ENCODE measurements around the gene SYNGR2. TPM values are rescaled to one million over a fixed set of nuclear protein-coding genes. Genes with fewer than 3 reads are reported as not detected.

SYNGR2 gene
- polyA plus RNA-seq, 1 donor (not counting 4 experiments of a cell fraction or from before 2014, with no cell fraction given) = 103 TPM

GRCh38 chr17:78121801-78122215, 46.6 kb upstream of the SYNGR2 start:
- Histone ChIP-seq H3K4me3 (ENCODE audit: control insufficient read depth in 2 of 3, extremely low read depth in 1 of 3, insufficient read depth in 2 of 3, low read depth in 1 of 3, low read length in 3 of 3) (no peak overlapping the region), H3K4me1 (ENCODE audit: control insufficient read depth, extremely low read depth, insufficient read depth, low read length) (no peaks in the 10 kb centered on the region), H3K9ac (ENCODE audit: control insufficient read depth, extremely low read depth, insufficient read depth, low read length) (no peak overlapping the region), H3K9me1 (ENCODE audit: control insufficient read depth, extremely low read depth, insufficient read depth, low read length) (no peaks in the 10 kb centered on the region), H3K4me2 (ENCODE audit: control insufficient read depth, extremely low read depth, insufficient read depth, low read depth, low read length) (no peak overlapping the region), H3K27ac (ENCODE audit: control insufficient read depth, insufficient read depth, low read length) (no peak overlapping the region), H3K27me3 (ENCODE audit: control insufficient read depth, extremely low read depth, insufficient read depth, low read length) (no peaks in the 10 kb centered on the region), H3K36me3 (ENCODE audit: control insufficient read depth in 2 of 2, extremely low read depth in 1 of 2, insufficient read depth in 2 of 2, low read length in 2 of 2) (peaks cover 6 to 23% of the 10 kb centered on the region in 2 experiments), H3K9me3 (ENCODE audit: control insufficient read depth, low read depth, low read length) (no peaks in the 10 kb centered on the region), H4K20me1 (ENCODE audit: control insufficient read depth, extremely low read depth, insufficient read depth, low read length) (no peaks in the 10 kb centered on the region), H2AFZ (ENCODE audit: control insufficient read depth, low read length) (no peak overlapping the region), H3K79me2 (ENCODE audit: control insufficient read depth, insufficient read depth, low read length) (peaks cover 2% of the 10 kb centered on the region)
- dilution Hi-C loops (cut with MboI; ENCODE audit: extremely low pct_ligation_motif_present, low sequenced_read_pairs) = no loop called here
- DNase-seq (ENCODE audit: low read depth, low spot score) (no peak), FAIRE-seq (no peak)
- TF ChIP-seq, protein P1, sequence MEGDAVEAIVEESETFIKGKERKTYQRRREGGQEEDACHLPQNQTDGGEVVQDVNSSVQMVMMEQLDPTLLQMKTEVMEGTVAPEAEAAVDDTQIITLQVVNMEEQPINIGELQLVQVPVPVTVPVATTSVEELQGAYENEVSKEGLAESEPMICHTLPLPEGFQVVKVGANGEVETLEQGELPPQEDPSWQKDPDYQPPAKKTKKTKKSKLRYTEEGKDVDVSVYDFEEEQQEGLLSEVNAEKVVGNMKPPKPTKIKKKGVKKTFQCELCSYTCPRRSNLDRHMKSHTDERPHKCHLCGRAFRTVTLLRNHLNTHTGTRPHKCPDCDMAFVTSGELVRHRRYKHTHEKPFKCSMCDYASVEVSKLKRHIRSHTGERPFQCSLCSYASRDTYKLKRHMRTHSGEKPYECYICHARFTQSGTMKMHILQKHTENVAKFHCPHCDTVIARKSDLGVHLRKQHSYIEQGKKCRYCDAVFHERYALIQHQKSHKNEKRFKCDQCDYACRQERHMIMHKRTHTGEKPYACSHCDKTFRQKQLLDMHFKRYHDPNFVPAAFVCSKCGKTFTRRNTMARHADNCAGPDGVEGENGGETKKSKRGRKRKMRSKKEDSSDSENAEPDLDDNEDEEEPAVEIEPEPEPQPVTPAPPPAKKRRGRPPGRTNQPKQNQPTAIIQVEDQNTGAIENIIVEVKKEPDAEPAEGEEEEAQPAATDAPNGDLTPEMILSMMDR (optimal IDR thresholded peaks at IDR 0.05 in 1 of 3, IDR thresholded peaks at IDR 0.05 in 1 of 3, conservative IDR thresholded peaks at IDR 0.05 in 1 of 3; ENCODE audit: extremely low read depth in 1 of 3, insufficient read depth in 2 of 3, low read length in 3 of 3) = no peak
- no peak for TF ChIP-seq EZH2 (IDR thresholded peaks at IDR 0.05; ENCODE audit: low read length)

- no peaks in the 10 kb centered on the region for H3K9me3 ChIP-seq (ENCODE audit: control insufficient read depth, low read depth, low read length)
- peaks cover 6 to 21% of the 10 kb centered on the region in 2 experiments for H3K36me3 ChIP-seq (ENCODE audit: control insufficient read depth in 2 of 2, extremely low read depth in 1 of 2, insufficient read depth in 2 of 2, low read length in 2 of 2)
These were observed 46.0 kb upstream of the SYNGR2 start for GRCh38 chr17:78122216-78122930.

More at GRCh38 chr17:78122216-78122930, 46.0 kb upstream of the SYNGR2 start:
- H4K20me1 ChIP-seq (ENCODE audit: control insufficient read depth, extremely low read depth, insufficient read depth, low read length) = no peaks in the 10 kb centered on the region
- TF ChIP-seq EZH2 (IDR thresholded peaks at IDR 0.05; ENCODE audit: low read length) = no peak
- TF ChIP-seq, protein P1 (optimal IDR thresholded peaks at IDR 0.05 in 1 of 3, IDR thresholded peaks at IDR 0.05 in 1 of 3, conservative IDR thresholded peaks at IDR 0.05 in 1 of 3; ENCODE audit: extremely low read depth in 1 of 3, insufficient read depth in 2 of 3, low read length in 3 of 3) = no peak
- no peak overlapping the region for H3K27ac ChIP-seq (ENCODE audit: control insufficient read depth, insufficient read depth, low read length)
- H2AFZ ChIP-seq (ENCODE audit: control insufficient read depth, low read length) = no peak overlapping the region
- H3K9me1 ChIP-seq (ENCODE audit: control insufficient read depth, extremely low read depth, insufficient read depth, low read length) = no peaks in the 10 kb centered on the region
- H3K4me1 ChIP-seq (ENCODE audit: control insufficient read depth, extremely low read depth, insufficient read depth, low read length) = peaks cover 5% of the 10 kb centered on the region
- no peak overlapping the region for H3K4me2 ChIP-seq (ENCODE audit: control insufficient read depth, extremely low read depth, insufficient read depth, low read depth, low read length)
- H3K9ac ChIP-seq (ENCODE audit: control insufficient read depth, extremely low read depth, insufficient read depth, low read length) = no peak overlapping the region
- no peak overlapping the region for H3K4me3 ChIP-seq (ENCODE audit: control insufficient read depth in 2 of 3, extremely low read depth in 1 of 3, insufficient read depth in 2 of 3, low read depth in 1 of 3, low read length in 3 of 3)
- FAIRE-seq (no peak), DNase-seq (ENCODE audit: low read depth, low spot score) (no peak)
- H3K79me2 ChIP-seq (ENCODE audit: control insufficient read depth, insufficient read depth, low read length) = peaks cover 4% of the 10 kb centered on the region
- dilution Hi-C loops (cut with MboI; ENCODE audit: extremely low pct_ligation_motif_present, low sequenced_read_pairs) = no loop called here
- H3K27me3 ChIP-seq (ENCODE audit: control insufficient read depth, extremely low read depth, insufficient read depth, low read length) = no peaks in the 10 kb centered on the region
